Endothelial cell of umbilical vein (primary cell): ENCODE measurements around the gene PHLPP1. TPM values are rescaled to one million over a fixed set of nuclear protein-coding genes. Genes with fewer than 3 reads are reported as not detected.

Experiments
- BruUV-seq: library from RNA; stranded (reverse); fragments of 400-500 nt; replicated peaks from 2 replicates; lab custom pipeline; 2021; lab: Mats Ljungman, UMichigan
- CTCF ChIA-PET: fragments of 300-600, 350-600 bp; sonication (Branson Sonifier 250); formaldehyde crosslinking; loops from one replicate; lab custom pipeline; 2021; ENCODE audit warnings: antibody characterized with exemption, inconsistent platforms; lab: Charles Lee
- POLR2A ChIA-PET: fragments of 300-600, 350-600 bp; sonication (Branson Sonifier 250); formaldehyde crosslinking; loops from one replicate; lab custom pipeline; 2021; ENCODE audit warnings: antibody characterized with exemption, inconsistent platforms; lab: Charles Lee
- DNase-seq: peaks from one replicate; pipeline ENCODE4 v3.0.0-alpha.2; 2011; ENCODE audit warnings: low read depth, low spot score
- FAIRE-seq: peaks from 2 replicates; lab custom pipeline; 2011; peaks lifted over from hg19 to GRCh38; lab: Jason Lieb, UNC
- H2AFZ ChIP-seq: 2 replicates; pipeline ENCODE4 v1.6.0; 2012; ENCODE audit warnings: low read depth, low read length, control low read depth, inconsistent platforms
- H3K27ac ChIP-seq: 2 replicates; pipeline ENCODE4 v1.5.1; 2011; ENCODE audit warnings: low read depth, mild to moderate bottlenecking, control low read depth, low read length, moderate library complexity; ENCODE audit not compliant: insufficient read depth
- H3K27me3 ChIP-seq, 2 experiments: 2 replicates each; pipeline versions ENCODE4 v1.6.0 to v1.6.1; 2011; ENCODE audit warnings: low read length in 2 of 2, mixed read lengths in 1 of 2; ENCODE audit not compliant: control insufficient read depth in 2 of 2, insufficient read depth in 2 of 2
- H3K36me3 ChIP-seq, 2 experiments: 2 replicates in 1 of 2; 3 replicates in 1 of 2; pipeline ENCODE4 v1.5.1; 2011; ENCODE audit warnings: low read length in 2 of 2, mild to moderate bottlenecking in 1 of 2, moderate library complexity in 1 of 2; ENCODE audit not compliant: control insufficient read depth in 2 of 2, insufficient read depth in 2 of 2; ENCODE audit errors: extremely low read depth in 1 of 2
- H3K4me1 ChIP-seq: 3 replicates; pipeline ENCODE4 v1.5.1; 2011; ENCODE audit warnings: mild to moderate bottlenecking, low read length; ENCODE audit not compliant: control insufficient read depth, insufficient read depth; ENCODE audit errors: extremely low read depth
- H3K4me2 ChIP-seq: 2 replicates; pipeline ENCODE4 v1.6.1; 2011; ENCODE audit warnings: low read length, control low read depth, mixed read lengths; ENCODE audit not compliant: insufficient read depth
- H3K4me3 ChIP-seq, 3 experiments: fragments of 200-600 bp in 1 of 3; sonication (generic), shearing (Covaris generic) in 1 of 3; replicated peaks in 1 of 3; 2 replicates each; pipeline ENCODE4 v1.5.1; 2011 to 2016; ENCODE audit warnings: control low read depth in 3 of 3, low read length in 3 of 3, mild to moderate bottlenecking in 2 of 3, inconsistent platforms in 1 of 3, low read depth in 1 of 3, moderate library complexity in 1 of 3; ENCODE audit not compliant: insufficient read depth in 1 of 3
- H3K79me2 ChIP-seq: 2 replicates; pipeline ENCODE4 v1.6.0; 2012; ENCODE audit warnings: low read length, inconsistent platforms; ENCODE audit not compliant: control insufficient read depth, insufficient read depth
- H3K9ac ChIP-seq: replicated peaks from 2 replicates; pipeline ENCODE3; 2011; ENCODE audit warnings: low read length, control low read depth; ENCODE audit not compliant: insufficient read depth; ENCODE audit errors: extremely low read depth
- H3K9me1 ChIP-seq: replicated peaks from 3 replicates; pipeline ENCODE4 v1.6.0; 2011; ENCODE audit warnings: mild to moderate bottlenecking, low read length; ENCODE audit not compliant: control insufficient read depth, insufficient read depth; ENCODE audit errors: extremely low read depth
- H3K9me3 ChIP-seq: replicated peaks from 2 replicates; pipeline ENCODE4 v1.5.1; 2012; ENCODE audit warnings: low read length, inconsistent platforms; ENCODE audit not compliant: control insufficient read depth, insufficient read depth
- H4K20me1 ChIP-seq: replicated peaks from 2 replicates; pipeline ENCODE3; 2011; ENCODE audit warnings: mild to moderate bottlenecking, low read length; ENCODE audit not compliant: control insufficient read depth, insufficient read depth; ENCODE audit errors: extremely low read depth
- EZH2 ChIP-seq: IDR thresholded peaks from 2 replicates; pipeline ENCODE4 v1.6.1; 2012; ENCODE audit warnings: borderline replicate concordance, low read depth, mild to moderate bottlenecking, moderate library complexity, low read length, inconsistent platforms; ENCODE audit not compliant: severe bottlenecking
- FOS ChIP-seq: IDR thresholded peaks from 2 replicates; pipeline ENCODE4 v1.6.1; 2011; ENCODE audit warnings: mild to moderate bottlenecking, low read length, moderate library complexity, borderline replicate concordance; ENCODE audit not compliant: insufficient read depth
- GATA2 ChIP-seq: IDR thresholded peaks from 2 replicates; pipeline ENCODE4 v1.7.0; 2011; ENCODE audit warnings: low read depth, mild to moderate bottlenecking, moderate library complexity, mixed read lengths, low read length; ENCODE audit not compliant: insufficient read length, insufficient read depth
- JUN ChIP-seq: IDR thresholded peaks from 2 replicates; pipeline ENCODE4 v1.6.1; 2011; ENCODE audit warnings: borderline replicate concordance, low read depth; ENCODE audit not compliant: insufficient read length, insufficient read depth
- MYC ChIP-seq: IDR thresholded peaks from one replicate; pipeline ENCODE4 v1.6.1; 2011; ENCODE audit warnings: mild to moderate bottlenecking, low read depth, low read length
- POLR2A ChIP-seq: IDR thresholded peaks from 2 replicates; pipeline ENCODE4 v1.6.1; 2012; ENCODE audit warnings: low read depth, mild to moderate bottlenecking, control low read depth, low read length
- POLR2AphosphoS5 ChIP-seq: IDR thresholded peaks from 2 replicates; pipeline ENCODE4 v1.6.1; 2012; ENCODE audit warnings: low read depth, mild to moderate bottlenecking, control low read depth, low read length, moderate library complexity; ENCODE audit not compliant: insufficient read depth
- dilution Hi-C: fragments of 300-500 bp; cut with MboI; formaldehyde crosslinking; loops from one replicate; pipeline ENCODE4 v1.15.0; 2019; ENCODE audit warnings: low sequenced_read_pairs; ENCODE audit not compliant: extremely low pct_ligation_motif_present
- intact Hi-C: fragments of 100-400 bp; cut with micrococcal nuclease; formaldehyde crosslinking; loops from one replicate; pipeline ENCODE4 v1.10.0; 2022
- polyA plus RNA-seq, 4 experiments: library from polyadenylated mRNA; depleted of rRNA in 3 of 4; stranded (reverse) in 3 of 4; unstranded in 1 of 4; fragments of >200 nt; gene quantifications; 2 replicates each; pipeline versions ENCODE4 v1.2.1 to v1.2.3, GENCODE V29; 2011 to 2012; ENCODE audit warnings: missing spikeins in 1 of 4
- total RNA-seq: library from RNA; stranded (reverse); gene quantifications from 2 replicates; pipeline ENCODE4 v1.2.3, GENCODE V29; 2021
- TF ChIP-seq, protein P1 (sequence below): IDR thresholded peaks from 2 replicates; pipeline ENCODE4 v1.6.1; 2011; ENCODE audit not compliant: insufficient read depth, insufficient read length
- TF ChIP-seq, protein P2 (sequence below), 2 donors: IDR thresholded peaks; 1 replicate in 1 of 2; 2 replicates in 1 of 2; pipeline ENCODE4 v1.5.1; 2011; ENCODE audit warnings: low read length in 2 of 2, mild to moderate bottlenecking in 2 of 2, moderate library complexity in 2 of 2, control low read depth in 1 of 2, inconsistent platforms in 1 of 2, low read depth in 1 of 2; ENCODE audit not compliant: insufficient read depth in 1 of 2; ENCODE audit errors: extremely low read depth in 1 of 2

The PHLPP1 gene
- total and polyA plus RNA-seq, 2 donors (not counting 3 experiments of a cell fraction or from before 2014, with no cell fraction given): 4.0 to 10.8 TPM

DNA sequence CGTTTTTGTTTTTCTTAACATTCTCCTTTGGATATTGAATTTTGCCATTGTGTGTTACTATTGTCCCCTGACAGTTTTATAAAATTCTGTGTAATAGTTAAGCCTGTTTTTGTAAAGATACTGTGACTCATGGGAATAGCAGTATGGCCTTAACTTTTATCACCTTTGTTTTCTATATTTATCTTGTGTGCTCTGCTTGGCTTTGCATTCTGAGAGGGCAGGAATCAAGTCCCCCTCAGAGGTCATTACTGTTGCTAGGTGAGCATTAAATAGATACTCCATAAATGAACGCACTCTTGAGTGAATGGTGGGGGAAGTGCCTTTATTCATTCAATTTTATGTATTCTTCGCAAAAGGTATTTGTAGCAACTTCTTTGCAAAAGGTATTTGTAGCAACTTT, 160.0 kb downstream of the PHLPP1 start:
- H3K27me3 ChIP-seq: no peaks in the 10 kb centered on the region
- CTCF ChIA-PET: interaction anchor here (0.6 to 1.2 kb wide), 2 partner anchors 43 to 292 kb away, joined by 3 to 4 read pairs; no protein-coding TSS in a partner anchor
- H3K4me2 ChIP-seq: no peak overlapping the region
- H3K36me3 ChIP-seq: no peaks in the 10 kb centered on the region
- no peaks in the 10 kb centered on the region for H3K9me1 ChIP-seq
- H3K9me3 ChIP-seq: no peaks in the 10 kb centered on the region
- no peak overlapping the region for H3K27ac ChIP-seq
- dilution Hi-C loops (no loop called here), intact Hi-C loops (loop anchor here (10.0 kb wide), 1 partner anchor 421 kb away; no protein-coding TSS in a partner anchor)
- no peak overlapping the region for H3K9ac ChIP-seq
- POLR2A ChIA-PET: no interaction called here
- H2AFZ ChIP-seq: no peak overlapping the region
- no peak overlapping the region for H3K4me3 ChIP-seq
- DNase-seq (no peak), FAIRE-seq (no peak)
- no peaks in the 10 kb centered on the region for H4K20me1 ChIP-seq
- peaks cover 31% of the 10 kb centered on the region for H3K4me1 ChIP-seq
- BruUV-seq: no TSS peak
- TF ChIP-seq FOS: no peak
- TF ChIP-seq, protein P1, sequence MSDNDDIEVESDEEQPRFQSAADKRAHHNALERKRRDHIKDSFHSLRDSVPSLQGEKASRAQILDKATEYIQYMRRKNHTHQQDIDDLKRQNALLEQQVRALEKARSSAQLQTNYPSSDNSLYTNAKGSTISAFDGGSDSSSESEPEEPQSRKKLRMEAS: no peak
- TF ChIP-seq POLR2A: no peak
- H3K79me2 ChIP-seq: no peaks in the 10 kb centered on the region

DNA sequence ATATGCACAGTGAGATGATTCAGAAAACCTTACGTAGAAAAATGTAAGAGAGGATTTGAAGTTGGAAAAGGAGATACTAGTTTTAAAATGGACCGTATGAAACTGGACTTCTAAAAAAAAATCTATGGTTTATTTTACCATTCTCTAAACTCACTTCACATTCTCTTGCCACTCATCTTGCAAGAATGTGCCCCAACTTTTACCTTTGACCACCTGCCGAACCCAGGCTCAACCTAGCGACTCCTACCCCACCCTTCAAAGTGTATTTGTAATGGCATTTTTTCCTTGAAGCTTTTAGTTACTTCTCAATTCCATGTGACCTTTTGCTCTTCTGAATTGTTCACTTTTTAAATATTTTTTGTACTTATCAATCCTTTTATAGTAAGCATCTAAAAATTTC, 160.8 kb downstream of the PHLPP1 start:
- Histone ChIP-seq H3K9ac (no peak overlapping the region), H3K4me3 (no peak overlapping the region), H3K9me1 (no peaks in the 10 kb centered on the region), H3K27me3 (no peaks in the 10 kb centered on the region), H3K27ac (no peak overlapping the region), H2AFZ (no peak overlapping the region), H3K4me1 (peaks cover 38% of the 10 kb centered on the region), H3K9me3 (no peaks in the 10 kb centered on the region), H3K4me2 (no peak overlapping the region), H3K79me2 (no peaks in the 10 kb centered on the region), H3K36me3 (no peaks in the 10 kb centered on the region), H4K20me1 (no peaks in the 10 kb centered on the region)
- intact Hi-C loops (loop anchor here (2.0 to 10.0 kb wide), 4 partner anchors 21 to 421 kb away; partner anchors contain the start of gene PHLPP1), dilution Hi-C loops (no loop called here)
- no TSS peak for BruUV-seq
- TF ChIP-seq MYC: no peak
- TF ChIP-seq, protein P1: no peak
- no peak for TF ChIP-seq JUN
- no peak for TF ChIP-seq POLR2AphosphoS5
- no peak for TF ChIP-seq FOS
- no peak for TF ChIP-seq EZH2
- TF ChIP-seq, protein P2, sequence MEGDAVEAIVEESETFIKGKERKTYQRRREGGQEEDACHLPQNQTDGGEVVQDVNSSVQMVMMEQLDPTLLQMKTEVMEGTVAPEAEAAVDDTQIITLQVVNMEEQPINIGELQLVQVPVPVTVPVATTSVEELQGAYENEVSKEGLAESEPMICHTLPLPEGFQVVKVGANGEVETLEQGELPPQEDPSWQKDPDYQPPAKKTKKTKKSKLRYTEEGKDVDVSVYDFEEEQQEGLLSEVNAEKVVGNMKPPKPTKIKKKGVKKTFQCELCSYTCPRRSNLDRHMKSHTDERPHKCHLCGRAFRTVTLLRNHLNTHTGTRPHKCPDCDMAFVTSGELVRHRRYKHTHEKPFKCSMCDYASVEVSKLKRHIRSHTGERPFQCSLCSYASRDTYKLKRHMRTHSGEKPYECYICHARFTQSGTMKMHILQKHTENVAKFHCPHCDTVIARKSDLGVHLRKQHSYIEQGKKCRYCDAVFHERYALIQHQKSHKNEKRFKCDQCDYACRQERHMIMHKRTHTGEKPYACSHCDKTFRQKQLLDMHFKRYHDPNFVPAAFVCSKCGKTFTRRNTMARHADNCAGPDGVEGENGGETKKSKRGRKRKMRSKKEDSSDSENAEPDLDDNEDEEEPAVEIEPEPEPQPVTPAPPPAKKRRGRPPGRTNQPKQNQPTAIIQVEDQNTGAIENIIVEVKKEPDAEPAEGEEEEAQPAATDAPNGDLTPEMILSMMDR (IDR thresholded peaks at IDR 0.05; ENCODE audit: extremely low read depth in 1 of 2, insufficient read depth in 1 of 2, low read depth in 1 of 2, low read length in 2 of 2): no peak
- no peak for TF ChIP-seq POLR2A
- TF ChIP-seq GATA2: no peak
- DNase-seq (no peak), FAIRE-seq (no peak)
- CTCF ChIA-PET: interaction anchor here (1.4 to 2.5 kb wide), 2 partner anchors 13 to 69 kb away, joined by 5 to 19 read pairs; no protein-coding TSS in a partner anchor
- POLR2A ChIA-PET: no interaction called here
